Upper lobe of right lung (tissue), 1 donor: ENCODE data around the gene CRIP3. TPM values are rescaled to one million over a fixed set of nuclear protein-coding genes. Genes with fewer than 3 reads are reported as not detected.

Experiments used
- ATAC-seq: fragments of 200-7000 bp; cut with Tn5 transposase; one replicate; pipeline ENCODE4 v1.9.1; 2020; ENCODE audit warnings: mild to moderate bottlenecking, moderate library complexity
- DNase-seq: peaks from one replicate; pipeline ENCODE4 v3.0.0-alpha.2; 2020
- H3K27ac ChIP-seq: fragments of 200-600 bp; one replicate; pipeline ENCODE4 v1.8.0; 2022
- H3K27me3 ChIP-seq: fragments of 200-600 bp; one replicate; pipeline ENCODE4 v1.8.0; 2022; ENCODE audit warnings: mild to moderate bottlenecking
- H3K36me3 ChIP-seq: fragments of 200-600 bp; one replicate; pipeline ENCODE4 v1.8.0; 2022
- H3K4me1 ChIP-seq: fragments of 200-600 bp; one replicate; pipeline ENCODE4 v1.8.0; 2022
- H3K4me3 ChIP-seq: fragments of 200-600 bp; one replicate; pipeline ENCODE4 v1.8.0; 2022; ENCODE audit warnings: mild to moderate bottlenecking
- H3K9me3 ChIP-seq: fragments of 200-600 bp; one replicate; pipeline ENCODE4 v1.8.0; 2022
- CTCF ChIP-seq: fragments of 200-600 bp; IDR thresholded peaks from one replicate; pipeline ENCODE4 v1.8.0; 2022; ENCODE audit warnings: antibody characterized with exemption
- intact Hi-C: fragments of 100-400 bp; cut with DNase I; formaldehyde crosslinking; loops from one replicate; pipeline ENCODE4 v1.11.0; 2022
- total RNA-seq: library from RNA; stranded (reverse); fragmentation: NEBNext Ultra II Directional; extraction: Animal tissue kit (Norgen Biotek cat#: 25700); gene quantifications from one replicate; pipeline ENCODE4 v1.2.1, GENCODE V29; 2021
- donor health status: DM: no; HTN: yes; CAD: no; lungs with severe emphysema.

CRIP3 gene
- total RNA-seq, 1 donor from 2014 or later = 0.90 TPM

DNA sequence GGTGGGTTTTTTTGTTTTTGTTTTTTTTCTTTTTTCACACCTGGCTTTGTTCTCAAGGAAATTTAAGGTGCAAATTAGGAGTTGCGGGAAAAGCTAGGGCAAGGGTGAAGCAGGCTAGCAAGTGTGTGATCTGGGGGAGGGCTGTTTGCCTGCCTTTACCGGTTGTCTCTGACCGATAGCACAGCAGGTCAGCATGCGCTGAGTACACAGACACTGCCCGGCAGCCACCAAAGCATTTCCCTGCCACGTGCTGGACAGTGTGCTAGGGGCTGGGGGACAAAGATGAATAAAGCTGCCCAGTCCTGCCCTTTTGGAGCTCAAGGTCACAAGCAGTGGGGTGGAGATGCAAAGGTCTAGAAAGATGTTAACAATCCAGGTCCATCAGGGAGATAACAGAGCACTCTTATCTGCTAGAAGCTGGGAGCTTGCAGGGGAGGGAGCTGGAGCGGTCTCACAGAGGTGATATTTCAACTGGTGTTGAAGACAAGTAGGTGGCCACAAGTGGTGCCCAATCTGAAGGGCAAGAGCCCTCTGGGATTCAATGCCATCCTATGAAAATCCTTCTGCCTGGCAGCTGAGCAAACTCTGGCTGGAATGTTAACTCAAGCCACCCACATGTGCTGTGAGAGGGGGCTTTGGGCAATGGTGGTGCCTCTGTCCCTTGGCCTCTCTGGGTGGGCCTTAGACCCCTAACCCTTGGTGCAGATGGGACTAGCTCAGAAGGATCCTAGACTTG is 40.8 kb downstream of the CRIP3 start:
- no peak for ATAC-seq
- Histone ChIP-seq H3K27ac (no peak overlapping the region), H3K4me3 (no peak overlapping the region), H3K9me3 (no peaks in the 10 kb centered on the region), H3K36me3 (no peaks in the 10 kb centered on the region), H3K27me3 (peaks cover 8% of the 10 kb centered on the region), H3K4me1 (peaks cover 6% of the 10 kb centered on the region)
- intact Hi-C loops = no loop called here
- no peak for DNase-seq
- TF ChIP-seq CTCF = no peak

GRCh38 chr6:43265564-43265963 is 43.1 kb downstream of the CRIP3 start:
- Histone ChIP-seq H3K4me1 (peaks cover 6% of the 10 kb centered on the region), H3K27ac (no peak overlapping the region), H3K36me3 (no peaks in the 10 kb centered on the region), H3K9me3 (no peaks in the 10 kb centered on the region), H3K4me3 (no peak overlapping the region), H3K27me3 (peaks cover 8% of the 10 kb centered on the region)
- ATAC-seq = no peak
- no peak for TF ChIP-seq CTCF
- DNase-seq = no peak
- intact Hi-C loops = no loop called here

DNA sequence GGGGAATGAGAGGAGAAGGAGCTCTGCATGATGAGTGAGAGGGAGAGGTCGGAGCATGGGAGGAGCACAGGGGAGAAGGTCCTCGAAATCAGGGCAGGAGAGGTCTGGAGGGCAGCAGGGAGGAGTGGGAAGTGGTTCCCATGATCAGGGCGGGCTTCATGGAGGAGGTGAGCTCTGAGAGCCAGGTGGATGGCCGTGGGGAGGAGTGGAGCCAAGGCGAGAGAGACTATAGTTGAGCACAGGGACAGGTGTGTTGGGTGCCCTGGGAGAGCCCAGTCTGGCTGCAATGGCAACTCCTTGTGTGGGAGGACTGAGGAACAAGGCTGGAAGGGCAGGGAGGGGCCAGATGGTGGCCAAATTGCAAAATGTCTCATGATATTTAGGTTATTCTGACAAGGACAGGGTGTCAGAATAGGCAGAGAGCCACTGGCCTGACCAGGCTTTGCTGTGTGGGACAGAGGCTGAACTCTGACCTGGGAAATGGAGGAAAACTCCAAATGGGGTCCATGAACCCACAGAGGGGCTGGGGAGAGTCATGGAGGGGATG is 44.0 kb downstream of the CRIP3 start:
- Histone ChIP-seq H3K4me1 (peaks cover 6% of the 10 kb centered on the region), H3K9me3 (no peaks in the 10 kb centered on the region), H3K27ac (no peak overlapping the region), H3K36me3 (no peaks in the 10 kb centered on the region), H3K27me3 (peaks cover 6% of the 10 kb centered on the region), H3K4me3 (no peak overlapping the region)
- TF ChIP-seq CTCF = no peak
- ATAC-seq (peak; percentile 5), DNase-seq (no peak)
- intact Hi-C loops = no loop called here

DNA sequence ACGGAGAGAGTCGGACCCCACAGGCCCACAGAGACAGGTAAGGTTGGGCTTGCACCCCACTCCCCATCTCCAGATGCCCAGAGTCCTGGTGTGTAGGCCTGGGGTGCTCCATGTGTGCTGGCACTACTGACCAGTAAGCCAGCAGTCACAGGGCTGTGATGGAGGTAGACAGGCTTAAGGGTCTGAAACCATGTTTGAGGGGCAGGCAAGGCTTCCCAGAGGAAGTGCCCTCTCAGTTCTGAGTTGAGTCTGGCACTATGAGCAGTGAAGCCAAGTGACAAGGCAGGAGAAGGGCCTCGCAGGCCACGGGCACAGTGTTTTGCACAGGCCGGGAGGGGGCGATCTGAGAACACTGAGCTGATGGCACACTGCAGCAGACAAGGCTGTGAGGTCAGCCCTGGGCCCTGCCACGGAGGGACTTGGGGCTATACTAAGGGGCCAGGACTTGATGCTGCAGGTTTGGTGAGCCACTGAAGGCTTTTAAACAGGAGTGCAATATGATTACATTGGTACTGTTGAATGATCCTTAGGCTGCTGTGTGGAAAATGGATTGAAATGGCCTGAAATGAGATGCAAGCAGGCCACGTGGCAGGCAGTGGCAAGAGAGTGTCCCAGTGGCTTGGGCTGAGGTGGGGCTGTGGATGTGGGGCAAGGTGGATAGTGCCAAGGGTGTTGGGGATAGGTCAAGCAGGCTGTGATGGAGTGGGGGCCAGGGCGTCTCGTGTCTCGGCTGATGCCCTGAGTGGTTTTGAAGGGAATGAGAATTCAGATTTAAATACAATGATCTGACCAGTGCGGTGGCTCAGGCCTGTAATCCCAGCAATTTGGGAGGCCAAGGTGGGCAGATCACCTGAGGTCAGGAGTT is 45.1 kb downstream of the CRIP3 start:
- peak; percentile 69 for TF ChIP-seq CTCF
- no peaks in the 10 kb centered on the region for H3K4me1 ChIP-seq
- ATAC-seq = peak; percentile 88
- no peaks in the 10 kb centered on the region for H3K9me3 ChIP-seq
- no peaks in the 10 kb centered on the region for H3K27me3 ChIP-seq
- H3K27ac ChIP-seq = no peak overlapping the region
- no peak overlapping the region for H3K4me3 ChIP-seq
- peak; percentile 88 for DNase-seq
- intact Hi-C loops = no loop called here
- no peaks in the 10 kb centered on the region for H3K36me3 ChIP-seq

- intact Hi-C loops = no loop called here
- TF ChIP-seq CTCF = no peak
- Histone ChIP-seq H3K4me3 (no peak overlapping the region), H3K36me3 (no peaks in the 10 kb centered on the region), H3K9me3 (no peaks in the 10 kb centered on the region), H3K27me3 (no peaks in the 10 kb centered on the region), H3K27ac (no peak overlapping the region), H3K4me1 (no peaks in the 10 kb centered on the region)
- DNase-seq (peak; percentile 65), ATAC-seq (no peak)
These were observed 45.8 kb downstream of the CRIP3 start for GRCh38 chr6:43262780-43263313.
